ENCODE results near the gene CELSR1.
"Not testable (repeated sequence)": the region's sequence is repeated elsewhere in the genome, so short reads cannot be mapped to it uniquely, and the experiment has no call there.

The CELSR1 gene

GRCh38 chr22:46318576-46318975 is 218.8 kb downstream of the CELSR1 start:
- DNase-seq: no peak

- no peak for DNase-seq
Measured at GRCh38 chr22:46317646-46318045, 219.8 kb downstream of the CELSR1 start.

DNA sequence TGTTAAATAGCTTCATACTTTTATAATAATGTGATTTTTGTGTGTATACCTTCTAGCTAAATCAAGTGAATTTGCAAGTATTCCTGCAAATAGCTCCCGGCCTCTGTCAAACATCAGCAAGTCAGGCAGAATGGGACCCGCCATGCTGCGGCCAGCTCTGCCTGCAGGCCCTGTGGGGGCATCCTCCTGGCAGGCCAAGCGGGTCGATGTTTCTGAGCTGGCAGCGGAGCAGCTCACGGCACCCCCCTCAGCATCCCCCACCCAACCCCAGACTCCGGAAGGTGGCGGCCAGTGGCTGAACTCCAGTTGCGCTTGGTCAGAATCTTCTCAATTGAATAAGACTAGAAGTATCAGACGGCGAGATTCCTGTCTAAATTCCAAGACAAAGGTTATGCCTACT is 221.4 kb downstream of the CELSR1 start:
- DNase-seq: no peak

DNA sequence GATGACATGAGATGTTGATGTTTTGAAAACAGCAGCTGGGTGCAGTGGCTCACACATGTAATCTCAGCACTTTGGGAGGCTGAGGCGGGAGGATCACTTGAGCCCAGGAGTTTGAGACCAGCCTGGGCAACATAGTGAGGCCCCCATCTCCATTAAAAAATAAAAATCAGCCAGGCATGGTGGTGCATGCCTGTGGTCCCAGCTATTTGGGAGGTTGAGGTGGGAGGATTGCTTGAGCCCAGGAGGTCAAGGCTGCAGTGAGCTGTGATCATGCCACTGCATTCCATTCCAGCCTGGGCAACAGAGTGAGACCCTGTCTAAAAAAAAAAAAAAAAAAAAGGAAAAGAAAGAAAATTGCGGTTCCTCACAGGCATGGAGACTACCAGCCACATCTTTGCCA is 224.6 kb downstream of the CELSR1 start:
- DNase-seq: not testable (repeated sequence)

- DNase-seq: no peak
Measured at GRCh38 chr22:46312056-46312455, 225.4 kb downstream of the CELSR1 start.
